ENCODE data around the gene JMJD8.

The JMJD8 gene, protein sequence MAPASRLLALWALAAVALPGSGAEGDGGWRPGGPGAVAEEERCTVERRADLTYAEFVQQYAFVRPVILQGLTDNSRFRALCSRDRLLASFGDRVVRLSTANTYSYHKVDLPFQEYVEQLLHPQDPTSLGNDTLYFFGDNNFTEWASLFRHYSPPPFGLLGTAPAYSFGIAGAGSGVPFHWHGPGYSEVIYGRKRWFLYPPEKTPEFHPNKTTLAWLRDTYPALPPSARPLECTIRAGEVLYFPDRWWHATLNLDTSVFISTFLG

DNA sequence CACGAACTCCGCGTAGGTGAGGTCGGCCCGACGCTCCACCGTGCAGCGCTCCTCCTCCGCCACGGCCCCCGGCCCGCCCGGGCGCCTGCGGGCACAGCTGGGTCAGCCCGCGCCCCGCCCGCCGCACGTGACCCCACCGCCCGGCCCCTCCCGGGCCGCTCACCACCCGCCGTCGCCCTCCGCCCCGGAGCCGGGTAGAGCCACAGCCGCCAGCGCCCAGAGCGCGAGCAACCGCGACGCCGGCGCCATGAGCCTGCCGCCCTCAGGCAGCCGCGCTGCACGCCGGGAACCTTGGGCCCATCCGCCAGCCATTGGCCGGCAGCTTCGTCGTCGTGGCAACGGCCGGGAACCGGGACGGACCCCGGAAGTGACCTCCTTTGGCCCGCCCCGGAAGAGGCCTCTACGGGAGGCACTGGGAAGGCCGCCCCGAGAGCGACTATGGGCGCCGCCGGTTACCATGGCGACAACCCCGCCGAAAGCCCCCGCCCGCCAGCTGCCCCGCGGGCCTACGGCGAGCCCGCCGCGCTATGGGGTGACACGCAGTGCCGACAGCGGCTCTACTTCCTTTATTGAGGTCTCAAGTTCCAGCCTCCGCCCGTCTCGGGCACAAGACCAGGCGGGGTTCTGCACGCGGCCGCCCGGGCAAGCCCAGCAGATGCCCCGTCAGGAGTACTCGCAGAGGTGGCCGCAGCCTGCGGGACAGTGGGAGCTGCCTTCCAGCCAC is at the start of gene JMJD8:
TSS of gene JMJD8 (minus strand) at position 264 of the 724 bp plus-strand sequence. CDS start at position 249, 15 bp downstream.
- in situ Hi-C loops (cut with MboI; ENCODE audit: low sequenced_read_pairs): loop anchor here (10.0 kb wide), 1 partner anchor 101 kb away; the partner anchor contains the start of genes CHTF18 and RPUSD1

- in situ Hi-C loops (cut with MboI; ENCODE audit: low sequenced_read_pairs): no loop called here
Measured at GRCh38 chr16:733382-734207, 49.5 kb upstream of the JMJD8 start.

GRCh38 chr16:732936-733335 is 48.8 kb upstream of the JMJD8 start:
- in situ Hi-C loops (cut with MboI; ENCODE audit: low sequenced_read_pairs): no loop called here

DNA sequence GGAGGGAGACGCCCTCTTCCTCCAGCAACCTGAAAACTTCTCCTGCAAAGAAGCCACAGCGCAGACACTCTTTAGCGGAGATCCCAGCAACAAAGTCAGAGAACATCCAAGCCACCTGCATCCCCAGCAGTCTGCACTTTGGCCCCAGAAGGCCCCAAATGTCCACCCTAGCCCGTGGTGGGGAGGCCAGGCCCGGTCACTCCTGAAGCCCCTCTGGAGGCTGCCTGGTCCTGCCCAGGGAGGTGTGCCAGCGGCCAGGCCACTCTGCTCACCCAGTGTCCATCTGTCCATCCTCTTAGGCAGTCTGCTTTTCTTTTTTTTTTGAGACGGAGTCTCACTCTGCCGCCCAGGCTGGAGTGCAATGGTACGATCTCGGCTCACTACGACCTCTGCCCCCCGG is 48.2 kb upstream of the JMJD8 start:
- in situ Hi-C loops (cut with MboI; ENCODE audit: low sequenced_read_pairs): no loop called here

DNA sequence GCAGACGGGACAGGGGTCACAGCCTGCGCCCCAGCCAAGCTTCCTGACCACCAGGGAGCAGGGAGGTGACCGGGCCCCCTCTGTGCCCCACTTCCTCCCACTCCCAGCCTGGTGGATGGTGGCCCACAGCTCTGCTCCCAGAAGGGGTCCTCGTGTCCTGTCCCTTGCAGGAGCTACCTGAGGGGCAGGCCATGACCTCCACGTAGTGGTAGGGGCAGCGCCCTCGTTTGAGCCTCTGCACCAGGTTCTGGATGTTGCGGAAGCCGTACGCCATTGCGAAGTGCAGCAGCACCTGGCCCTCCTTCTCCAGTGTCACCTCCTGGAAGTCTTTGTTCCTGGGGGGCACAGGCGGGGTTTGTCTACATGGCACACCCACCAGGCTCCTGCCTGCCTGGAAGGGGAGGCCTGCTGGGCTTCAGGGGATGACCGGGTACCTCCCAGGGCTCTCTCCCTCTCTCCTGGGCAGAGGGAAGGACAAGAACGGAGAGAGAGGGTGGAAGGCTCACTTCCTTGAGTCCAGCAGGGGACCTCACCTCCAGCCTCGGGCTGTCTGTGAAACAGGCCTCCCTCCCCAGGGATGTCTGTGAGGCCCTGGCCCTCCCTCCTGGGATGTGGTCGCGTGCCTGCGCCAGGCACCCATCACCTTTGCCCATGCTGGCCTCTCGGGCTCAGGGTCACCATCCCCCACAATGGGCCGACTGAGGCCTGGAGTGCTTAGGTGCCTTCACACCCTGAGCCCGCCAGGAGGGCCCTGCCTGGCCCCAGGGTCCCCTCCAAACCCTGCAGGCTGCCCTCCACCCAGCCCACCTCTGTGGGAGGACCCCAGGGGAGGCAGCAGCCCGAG is 46.8 kb upstream of the JMJD8 start:
- in situ Hi-C loops (cut with MboI; ENCODE audit: low sequenced_read_pairs): no loop called here

DNA sequence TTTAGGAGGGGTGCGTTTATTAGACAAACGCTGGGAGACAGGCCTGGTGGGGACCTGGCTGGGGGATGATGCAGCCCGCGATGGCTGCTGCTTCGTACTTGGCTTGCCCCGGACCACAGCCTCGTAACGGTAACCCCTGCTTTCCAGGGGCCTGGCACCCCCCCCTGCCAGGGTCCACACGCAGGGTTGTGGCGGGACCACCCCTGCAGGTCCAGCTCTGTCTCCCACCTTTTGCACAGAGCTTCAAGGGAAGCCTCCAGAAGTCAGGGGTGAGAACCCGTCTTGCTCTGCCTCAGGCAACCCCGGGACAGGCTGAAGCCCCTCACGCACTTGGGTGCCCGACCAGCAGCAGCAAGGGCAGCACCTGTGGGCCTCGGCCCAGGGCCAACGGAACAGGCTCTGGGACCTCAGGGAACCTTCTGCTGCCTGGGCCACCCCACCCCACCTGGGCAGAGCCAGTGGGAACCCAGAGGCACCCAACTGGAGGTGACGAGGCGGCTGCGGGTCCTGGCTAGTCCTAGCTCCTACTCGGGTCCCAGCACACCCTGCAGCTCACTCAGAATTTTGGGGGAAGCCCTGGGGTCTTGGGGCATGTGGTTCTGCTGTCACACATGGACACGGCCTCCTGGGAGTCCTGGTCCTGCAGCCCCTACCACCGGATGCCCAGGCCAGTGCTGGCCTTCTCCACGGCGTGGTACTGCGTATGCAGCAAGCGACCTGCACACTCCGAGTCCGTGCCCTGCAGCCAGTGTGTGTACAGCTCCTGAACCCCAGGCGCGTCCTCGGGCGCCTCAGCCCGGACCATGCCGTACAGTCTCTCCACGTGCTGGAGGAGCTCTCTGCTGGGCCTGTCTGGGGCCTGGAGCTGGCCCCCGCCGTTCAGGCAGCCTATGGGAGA is 45.9 kb upstream of the JMJD8 start:
- in situ Hi-C loops (cut with MboI; ENCODE audit: low sequenced_read_pairs): no loop called here

- in situ Hi-C loops (cut with MboI; ENCODE audit: low sequenced_read_pairs): no loop called here
Measured at GRCh38 chr16:728890-729744, 45.0 kb upstream of the JMJD8 start.

GRCh38 chr16:728131-728889 is 44.2 kb upstream of the JMJD8 start:
- in situ Hi-C loops (cut with MboI; ENCODE audit: low sequenced_read_pairs): no loop called here

GRCh38 chr16:727291-727977 is 43.3 kb upstream of the JMJD8 start:
- in situ Hi-C loops (cut with MboI; ENCODE audit: low sequenced_read_pairs): no loop called here

DNA sequence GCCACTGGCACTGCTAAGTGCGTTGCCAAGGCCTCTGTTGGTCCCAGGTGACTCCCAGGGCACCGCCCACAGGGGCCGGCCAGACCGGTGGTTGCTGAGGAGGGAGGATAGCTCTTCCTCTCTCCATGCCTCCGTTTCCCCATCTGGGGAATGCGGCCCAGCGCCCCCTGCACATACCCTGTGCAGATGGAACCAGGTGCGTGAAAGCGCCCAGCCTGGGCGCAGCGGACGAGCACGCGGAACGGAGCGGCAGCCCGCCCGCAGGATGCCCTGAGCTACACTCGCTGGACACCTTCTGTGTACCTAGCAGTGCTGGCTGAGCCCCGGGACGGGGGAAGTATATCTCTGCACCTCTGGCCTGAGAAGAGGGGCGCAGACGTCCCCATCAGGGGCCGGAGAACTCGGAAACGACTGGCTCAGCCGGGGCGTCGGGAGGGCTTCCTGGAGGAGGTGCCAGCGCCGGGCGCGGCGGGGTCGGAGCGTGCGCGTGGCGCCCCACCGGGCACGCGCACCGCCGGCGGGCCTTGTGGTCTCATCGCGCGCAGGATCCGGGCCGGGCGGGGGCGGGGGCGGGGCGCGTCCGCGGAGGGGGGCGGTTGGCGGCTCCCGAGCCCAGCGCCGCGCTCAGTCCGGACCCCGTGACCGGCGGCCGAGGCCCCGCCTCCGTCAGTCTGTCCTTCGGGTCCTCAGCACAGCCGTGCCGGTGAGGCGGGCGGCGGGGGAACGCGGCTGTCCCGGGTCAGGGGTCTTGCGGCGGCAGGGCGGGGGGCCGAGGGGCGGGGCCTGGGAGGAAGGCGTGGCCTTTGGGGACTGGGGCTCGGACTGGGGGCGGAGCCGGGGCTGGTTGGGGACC is 42.5 kb upstream of the JMJD8 start, which contains the start of the genes CCDC78 and HAGHL:
TSS of gene CCDC78 (minus strand) at position 6 of the 853 bp plus-strand sequence. CDS start 76 bp downstream, outside the sequence.
TSS of gene HAGHL (plus strand) at position 669 of the 853 bp plus-strand sequence. CDS start 404 bp downstream, outside the sequence.
- in situ Hi-C loops (cut with MboI; ENCODE audit: low sequenced_read_pairs): no loop called here

GRCh38 chr16:726188-726437 is 42.0 kb upstream of the JMJD8 start:
- in situ Hi-C loops (cut with MboI; ENCODE audit: low sequenced_read_pairs): no loop called here

DNA sequence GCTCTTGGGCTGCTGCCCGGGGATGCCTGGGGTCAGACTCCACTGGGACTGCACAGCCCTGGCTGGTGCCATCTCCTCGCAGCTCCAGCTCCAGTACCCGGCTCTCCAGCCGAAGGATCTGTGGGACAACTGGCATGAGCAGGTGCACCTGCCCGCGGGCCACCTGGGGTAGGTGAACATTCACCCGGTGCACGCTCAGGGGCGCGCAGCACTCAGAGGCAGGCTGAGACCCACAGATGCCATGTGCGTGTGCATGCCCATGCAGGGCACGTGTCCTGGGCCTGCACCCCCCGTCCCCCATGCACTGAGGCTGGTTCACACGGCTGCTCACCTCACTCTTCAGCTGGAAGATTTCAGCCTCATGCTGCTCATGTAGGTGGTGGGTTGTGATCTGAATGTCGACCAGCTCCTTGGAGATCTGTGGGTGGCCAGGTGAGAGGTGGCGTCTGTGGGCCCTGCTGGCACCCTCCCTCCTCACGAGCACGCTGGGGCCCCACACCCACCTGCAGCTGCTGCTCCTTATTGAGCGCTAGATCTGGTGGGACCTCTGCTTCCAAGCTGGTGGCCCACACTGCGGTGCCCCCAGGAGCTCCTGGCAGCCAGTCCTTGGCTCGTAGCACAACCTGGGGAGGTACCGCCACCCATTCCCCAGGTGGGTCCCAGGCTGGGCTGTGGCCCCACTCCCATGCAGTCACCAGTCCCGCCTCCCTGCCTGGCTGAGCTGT is 41.5 kb upstream of the JMJD8 start:
- in situ Hi-C loops (cut with MboI; ENCODE audit: low sequenced_read_pairs): no loop called here

GRCh38 chr16:725041-725376 is 40.9 kb upstream of the JMJD8 start:
- in situ Hi-C loops (cut with MboI; ENCODE audit: low sequenced_read_pairs): no loop called here

GRCh38 chr16:724188-725040 is 40.3 kb upstream of the JMJD8 start:
- in situ Hi-C loops (cut with MboI; ENCODE audit: low sequenced_read_pairs): no loop called here

GRCh38 chr16:723695-724094 is 39.6 kb upstream of the JMJD8 start:
- in situ Hi-C loops (cut with MboI; ENCODE audit: low sequenced_read_pairs): no loop called here

Data from HL-60/S4 treated with phorbol 12-myristate 13-acetate at 8.2 ng/mL for 4 days and 3 days (cell line).